GM18498 (cell line): ENCODE results near the gene ARPP19.
"Not testable (repeated sequence)": the region's sequence is repeated elsewhere in the genome, so short reads cannot be mapped to it uniquely, and the experiment has no call there.

Source experiments
- ATAC-seq: cut with Tn5 transposase; IDR thresholded peaks from one replicate; pipeline ENCODE4 v1.9.1; 2021; ENCODE audit warnings: mild to moderate bottlenecking, moderate library complexity; ENCODE audit not compliant: unreplicated experiment

Gene ARPP19

GRCh38 chr15:52568601-52569585, at the start of gene ARPP19:
ARPP19 (minus strand) TSS chr15:52569030; CDS start chr15:52568892, 138 bp downstream.
- peak; percentile 80 for ATAC-seq

DNA sequence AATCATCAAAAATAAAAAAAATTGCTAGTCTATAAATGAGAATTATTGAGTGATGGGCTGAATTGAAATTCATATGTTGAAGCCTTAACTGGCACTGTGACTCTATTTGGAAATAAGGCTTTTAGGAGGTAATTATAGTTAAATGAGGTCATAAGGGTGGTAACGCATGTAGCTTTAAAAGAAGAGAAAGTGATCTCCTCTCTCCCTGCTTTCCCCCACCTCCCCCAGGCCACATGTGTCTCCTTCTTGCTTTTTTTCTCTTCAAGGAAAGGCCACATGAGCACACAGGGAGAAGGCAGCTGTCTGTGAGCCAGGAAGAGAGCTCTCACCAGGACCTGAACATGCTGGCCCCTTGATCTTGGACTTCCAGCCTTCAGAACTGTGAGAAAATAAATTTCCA, 48.2 kb upstream of the ARPP19 start:
- ATAC-seq: no peak

GRCh38 chr15:52615302-52615701, 46.5 kb upstream of the ARPP19 start:
- ATAC-seq: no peak

DNA sequence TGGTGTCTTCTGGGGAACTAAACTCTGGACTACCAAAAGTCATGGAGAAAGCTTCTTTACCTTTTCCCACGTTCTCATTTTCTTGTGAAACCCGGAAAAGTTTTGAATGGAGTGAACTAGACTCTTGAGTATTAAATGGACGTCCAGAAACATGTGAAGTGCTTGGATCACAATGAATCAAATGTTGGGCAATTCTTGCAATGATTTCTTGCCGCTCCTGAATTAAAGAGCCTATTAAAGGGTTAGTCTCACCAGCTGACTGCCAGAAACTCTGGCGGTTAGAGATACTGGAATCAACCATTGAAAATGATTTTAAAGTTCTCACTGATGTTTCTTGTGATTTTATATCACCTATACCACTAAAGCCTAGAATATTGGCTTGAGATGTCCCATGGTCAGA, 40.8 kb upstream of the ARPP19 start:
- no peak for ATAC-seq

DNA sequence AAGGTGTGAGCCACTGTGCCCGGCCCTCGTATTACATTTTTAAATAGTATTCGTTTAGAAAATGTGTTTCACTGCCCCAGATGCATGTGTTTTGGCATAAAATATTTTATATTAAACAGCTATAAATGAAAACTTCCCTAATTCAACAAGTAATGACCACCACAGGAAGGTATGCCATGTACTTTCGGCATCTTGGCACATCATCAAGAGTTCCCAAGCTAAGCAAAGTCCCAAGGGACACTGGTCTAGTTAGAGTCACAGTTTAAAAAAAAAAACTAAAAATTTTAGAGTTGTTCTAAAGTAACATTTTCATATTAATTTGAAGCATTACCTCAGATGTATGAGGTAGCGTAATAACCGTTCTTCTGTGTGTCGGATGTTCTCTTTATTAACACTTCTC, 15.6 kb upstream of the ARPP19 start:
- ATAC-seq: no peak

DNA sequence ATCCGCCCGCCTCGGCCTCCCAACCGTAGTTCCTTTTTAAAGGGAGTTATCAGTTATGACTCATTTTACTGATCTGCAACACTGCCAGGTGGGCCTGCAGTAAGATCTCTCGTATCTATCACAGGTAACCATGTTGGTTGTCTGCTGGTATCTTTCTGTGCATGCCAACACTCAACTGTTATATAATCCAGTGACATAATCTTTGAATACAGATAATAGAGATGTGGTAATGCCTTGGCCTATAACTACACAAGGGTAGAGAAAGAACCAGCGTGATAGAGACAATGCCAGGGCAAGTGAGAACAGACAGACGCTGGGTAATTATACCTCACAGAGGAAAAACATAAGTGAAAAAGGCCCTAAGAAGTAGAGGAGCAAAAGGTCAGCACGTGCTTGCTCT, 11.0 kb upstream of the ARPP19 start:
- no peak for ATAC-seq

GRCh38 chr15:52576692-52577091, 7.9 kb upstream of the ARPP19 start:
- no peak for ATAC-seq

DNA sequence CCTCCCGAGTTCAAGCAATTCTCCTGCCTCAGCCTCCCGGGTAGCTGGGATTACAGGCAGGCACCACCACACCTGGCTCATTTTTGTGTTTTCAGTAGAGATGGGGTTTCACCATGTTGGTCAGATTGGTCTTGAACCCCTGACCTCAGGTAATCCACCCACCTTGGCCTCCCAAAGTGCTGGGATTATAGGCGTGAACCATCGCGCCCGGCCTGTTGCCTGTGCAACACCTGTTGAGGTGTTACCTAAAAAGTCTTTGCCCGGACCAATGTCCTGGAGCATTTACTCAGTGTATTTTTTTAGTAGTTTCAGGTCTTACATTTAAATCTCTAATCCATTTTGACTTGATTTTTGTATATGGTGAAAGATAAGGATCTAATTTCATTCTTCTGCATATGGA, 6.7 kb upstream of the ARPP19 start:
- not testable (repeated sequence) for ATAC-seq

DNA sequence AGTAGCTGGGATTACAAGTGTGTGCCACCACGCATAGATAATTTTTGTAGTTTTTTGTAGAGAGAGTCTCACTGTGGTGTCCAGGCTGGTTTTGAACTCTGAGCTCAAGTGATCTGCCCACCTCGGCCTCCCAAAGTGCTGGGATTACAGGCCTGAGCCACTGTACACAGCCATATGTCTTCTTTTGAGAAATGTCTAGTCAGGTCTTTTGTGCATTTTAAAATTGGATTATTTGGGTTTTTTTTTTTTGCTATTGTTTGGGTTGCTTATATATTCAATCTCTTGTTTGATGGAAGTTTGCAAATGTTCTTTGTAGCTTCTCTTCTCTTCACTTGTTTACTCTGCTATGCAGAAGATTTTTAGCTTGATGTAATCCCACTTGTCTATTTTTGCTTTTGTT, 6.2 kb upstream of the ARPP19 start:
- no peak for ATAC-seq

DNA sequence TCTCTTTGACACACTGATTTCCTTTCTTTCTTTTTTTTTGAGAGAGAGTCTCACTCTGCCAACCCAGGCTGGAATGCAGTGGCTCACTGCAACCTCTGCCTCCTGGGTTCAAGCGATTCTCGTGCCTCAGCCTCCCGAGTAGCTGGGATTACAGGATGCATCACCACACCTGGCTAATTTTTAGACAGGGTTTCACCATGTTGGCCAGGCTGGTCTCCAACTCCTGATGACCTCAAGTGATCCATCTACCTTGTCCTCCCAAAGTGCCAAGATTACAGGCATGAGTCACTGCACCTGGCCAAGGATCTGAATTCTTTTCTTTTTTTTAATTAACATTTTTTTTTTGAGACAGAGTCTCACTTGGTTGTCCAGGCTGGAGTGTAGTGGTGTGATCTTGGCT, 5.8 kb upstream of the ARPP19 start:
- ATAC-seq: not testable (repeated sequence)

DNA sequence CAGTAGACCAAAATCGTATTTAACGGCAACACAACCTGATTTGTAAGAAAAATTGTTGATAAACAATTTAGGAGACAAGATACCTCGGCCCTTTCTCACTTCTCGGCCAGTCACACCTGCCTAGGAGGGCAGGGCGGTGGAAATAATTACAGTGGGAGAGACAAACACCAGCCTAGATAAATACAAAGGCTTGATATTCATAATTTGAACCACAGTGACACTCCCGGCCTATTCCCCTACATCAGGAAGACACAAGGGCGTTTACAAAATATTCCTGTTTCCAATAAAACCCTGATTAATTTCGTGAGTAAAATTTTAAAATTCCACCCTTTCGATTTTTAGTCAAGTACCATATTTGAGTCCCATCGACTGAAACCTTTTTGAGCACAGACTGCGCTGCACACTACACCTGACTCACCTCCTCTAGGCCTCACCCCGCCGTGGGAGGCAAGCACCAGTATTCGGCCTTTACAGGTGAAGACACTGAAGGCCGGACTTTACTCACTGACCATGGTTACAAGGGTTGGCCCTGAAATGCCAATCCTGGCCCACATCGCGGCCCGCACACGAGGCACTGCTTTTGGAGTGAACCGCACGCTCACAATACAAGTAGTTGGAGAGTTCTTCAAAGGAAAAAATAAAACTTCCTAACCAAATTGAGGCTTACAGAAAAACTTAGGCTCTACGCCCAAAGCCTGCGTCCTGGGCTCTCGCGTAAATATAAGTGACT, 794 bp downstream of the ARPP19 start:
- ATAC-seq: no peak

DNA sequence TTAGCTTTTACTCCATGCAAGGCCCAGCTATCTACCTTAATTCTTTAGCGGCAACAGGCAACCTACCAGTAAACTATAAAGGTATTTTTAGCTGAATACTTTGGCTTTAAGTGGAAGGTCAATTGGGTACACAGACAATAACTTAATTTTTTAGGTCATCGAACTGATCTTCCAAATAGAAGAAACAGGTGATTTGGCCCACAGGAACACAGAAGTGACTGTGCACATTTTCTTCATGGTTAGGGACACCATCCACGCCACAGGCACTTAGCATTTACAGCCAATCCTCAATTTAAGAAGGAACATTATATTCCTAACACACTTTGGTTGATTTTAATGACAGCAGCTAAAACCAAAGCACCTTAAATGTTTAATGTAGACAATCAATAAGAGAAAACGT, 1.9 kb downstream of the ARPP19 start:
- no peak for ATAC-seq

DNA sequence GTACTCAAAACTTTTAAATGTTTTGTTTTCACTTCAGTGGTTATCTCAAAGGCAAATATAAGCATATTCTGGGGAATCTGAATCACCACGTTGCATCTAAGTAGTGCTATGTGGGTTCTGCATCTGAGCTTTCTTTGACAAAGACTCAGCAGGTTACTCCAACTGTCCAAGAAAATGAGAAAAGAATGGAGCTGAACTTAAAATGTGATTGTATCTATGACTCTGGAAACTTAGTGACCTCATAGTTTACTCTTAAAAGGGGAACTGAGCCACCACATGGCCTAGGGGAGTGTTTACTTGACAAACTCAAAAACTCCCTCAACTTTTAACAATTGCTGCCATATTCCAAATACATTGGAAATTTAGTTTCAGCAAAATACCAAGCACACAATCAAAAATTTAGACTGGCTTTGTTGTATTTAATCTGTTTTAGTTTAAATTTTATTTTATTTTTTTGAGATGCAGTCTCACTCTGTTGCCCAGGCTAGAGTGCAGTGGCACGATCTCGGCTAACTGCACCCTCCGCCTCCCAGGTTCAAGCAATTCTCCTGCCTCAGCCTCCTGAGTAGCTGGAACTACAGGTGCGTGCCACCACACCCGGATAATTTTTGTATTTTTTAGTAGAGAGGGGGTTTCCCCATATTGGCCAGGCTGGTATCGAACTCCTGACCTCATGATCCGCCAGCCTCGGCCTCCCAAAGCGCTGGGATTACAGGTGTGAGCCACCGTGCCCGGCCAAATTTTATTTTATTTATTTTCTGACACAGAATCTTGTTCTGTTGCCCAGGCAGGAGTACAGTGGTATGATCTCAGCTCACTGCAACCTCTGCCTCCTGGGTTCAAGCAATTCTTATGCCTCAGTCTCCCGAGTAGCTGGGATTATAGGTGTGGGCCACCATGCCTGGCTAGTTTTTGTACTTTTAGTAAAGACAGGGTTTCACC, 3.1 kb downstream of the ARPP19 start:
- peak; percentile 47 for ATAC-seq

DNA sequence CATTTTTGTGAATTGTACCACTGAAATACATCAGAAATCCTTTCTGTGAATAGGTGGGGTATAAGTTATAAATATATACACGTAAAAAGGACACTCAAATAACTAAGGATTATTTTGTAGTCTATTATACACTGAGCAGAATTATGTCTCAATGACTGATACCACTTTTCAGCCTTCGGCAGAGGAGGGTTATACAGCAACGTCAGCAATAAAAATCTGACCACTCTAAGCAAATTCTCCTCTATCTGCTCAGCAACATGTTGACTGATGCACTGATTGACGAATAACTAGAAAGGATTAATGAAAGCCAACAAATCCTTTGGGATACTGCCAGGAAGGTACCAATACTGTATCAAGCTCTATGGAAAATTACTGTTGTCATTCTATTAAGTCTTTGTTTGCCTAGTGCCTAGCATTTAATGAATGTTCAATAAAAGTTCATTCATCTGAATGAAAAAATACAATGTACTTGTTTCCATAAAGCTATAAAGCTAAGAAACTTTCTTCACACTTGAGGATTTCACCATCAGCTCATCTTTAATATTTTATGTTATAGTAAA, 5.2 kb downstream of the ARPP19 start:
- no peak for ATAC-seq

DNA sequence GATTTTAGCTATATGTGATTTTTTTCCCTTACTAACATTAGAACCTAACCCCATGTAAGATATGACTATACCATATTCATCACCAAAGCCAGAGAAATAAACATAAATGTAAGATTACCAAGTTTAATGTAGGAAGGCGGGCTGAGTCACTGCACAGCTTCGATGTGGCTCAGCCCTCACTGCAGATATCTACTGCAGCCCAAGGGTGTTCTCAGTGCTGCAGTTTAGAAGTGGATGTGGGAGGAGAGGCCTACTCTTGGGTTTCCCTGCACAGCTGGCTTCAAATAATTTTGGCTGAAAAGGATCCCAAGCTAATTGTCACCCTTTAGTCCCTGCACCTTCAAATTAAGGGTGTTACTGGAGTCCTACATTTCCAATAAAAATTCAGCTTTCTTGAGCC, 9.3 kb downstream of the ARPP19 start:
- ATAC-seq: peak; percentile 37

GRCh38 chr15:52559022-52559421, 9.8 kb downstream of the ARPP19 start:
- ATAC-seq: peak; percentile 22

DNA sequence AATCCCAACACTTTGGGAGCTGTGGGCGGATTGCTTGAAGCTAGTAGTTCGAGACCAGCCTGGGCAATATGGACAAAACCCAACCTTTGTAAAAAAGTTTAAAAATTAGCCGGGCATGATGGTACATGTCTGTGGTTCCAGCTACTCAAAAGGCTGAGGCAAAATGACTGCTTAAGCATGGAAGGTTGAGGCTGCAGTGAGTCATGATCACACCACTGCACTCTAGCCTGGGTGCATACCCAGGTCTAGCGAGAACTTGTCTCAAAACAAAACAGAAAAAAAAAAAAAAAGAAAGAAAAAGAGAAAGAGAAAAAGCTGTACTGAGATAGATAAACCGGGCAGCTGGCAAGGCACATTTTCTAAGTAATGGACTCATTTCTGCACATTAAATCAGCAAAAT, 10.6 kb downstream of the ARPP19 start:
- peak; percentile 83 for ATAC-seq

DNA sequence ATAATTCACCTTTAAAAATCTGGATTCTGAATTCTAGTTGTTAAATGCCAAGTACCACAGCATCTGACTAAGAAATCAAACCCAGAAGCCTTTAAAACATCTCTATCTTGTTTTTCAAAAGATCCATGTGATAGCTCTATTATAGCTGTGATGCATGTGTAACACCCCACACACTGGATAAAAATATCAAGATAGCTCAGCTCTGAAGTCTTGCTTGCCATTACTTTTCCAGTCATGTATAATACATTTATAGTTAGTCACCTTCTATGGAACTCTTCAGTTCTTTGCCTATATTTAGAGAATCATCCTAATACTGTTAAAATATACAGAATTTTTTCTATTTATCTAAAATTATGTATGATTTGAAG, 11.6 kb downstream of the ARPP19 start:
- ATAC-seq: no peak

DNA sequence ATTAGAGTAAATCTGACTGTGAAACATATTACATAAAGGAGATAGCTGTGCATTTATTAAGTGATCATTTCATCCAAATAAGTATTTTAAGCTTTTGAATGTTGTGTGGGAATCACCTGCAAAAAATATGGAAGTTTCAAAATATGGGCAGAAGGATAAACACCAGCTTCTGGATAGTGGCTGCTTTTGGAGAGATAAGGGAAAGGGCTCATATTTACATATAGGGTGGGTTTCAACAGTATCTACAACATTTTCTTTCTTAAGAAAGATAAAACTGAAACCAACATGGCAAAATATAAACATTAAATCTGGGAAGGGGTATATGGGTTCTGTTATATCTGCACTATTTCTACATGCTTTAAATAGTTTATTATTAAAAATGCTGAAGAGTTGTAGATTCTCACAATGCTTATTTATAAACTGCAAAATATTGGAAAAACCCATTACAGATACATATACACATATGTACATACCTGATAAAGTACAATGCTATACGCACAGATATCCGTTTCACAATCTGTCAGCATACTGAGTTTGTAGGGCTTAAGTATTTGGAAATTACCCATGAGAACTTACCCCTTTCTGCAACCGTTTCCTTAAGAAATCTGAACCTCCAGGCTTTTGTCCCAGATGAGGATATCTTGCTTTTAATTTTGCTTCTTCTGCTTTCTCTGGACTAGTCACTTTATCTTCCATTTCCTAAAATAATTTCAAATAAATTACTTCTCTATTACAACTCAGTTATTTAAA, 12.1 kb downstream of the ARPP19 start:
- no peak for ATAC-seq

GRCh38 chr15:52552303-52552702, 16.5 kb downstream of the ARPP19 start:
- ATAC-seq: no peak
